DMS 273 treated with DMSO at 0.1 percent for 48 hours (cell line): ENCODE measurements around the gene PPT2.
"Not testable (repeated sequence)": the region's sequence is repeated elsewhere in the genome, so short reads cannot be mapped to it uniquely, and the experiment has no call there.

Experiments used
- DNase-seq: peaks from one replicate; lab custom pipeline; 2025; lab: John Stamatoyannopoulos, UW

PPT2 gene

DNA sequence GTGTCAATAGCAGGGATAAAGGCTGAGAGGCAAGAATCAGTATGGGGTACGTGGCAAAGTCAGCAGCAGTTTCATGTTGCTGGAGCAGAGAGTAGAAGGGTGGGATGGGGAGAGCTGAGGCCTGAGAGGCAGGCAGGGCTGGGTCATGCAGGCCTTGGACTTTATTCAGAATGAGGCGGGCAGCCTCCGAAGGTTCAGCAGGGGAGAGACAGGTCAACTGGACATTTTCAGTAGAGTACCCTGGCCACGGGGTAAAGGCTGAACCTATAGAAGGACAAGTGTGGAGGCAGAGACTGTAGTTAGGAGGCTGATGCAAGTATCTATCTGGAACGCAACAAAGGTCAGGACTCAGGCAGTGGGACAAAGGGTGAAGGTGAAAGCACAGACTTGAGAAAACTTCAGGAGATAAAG, 56.3 kb downstream of the PPT2 start:
- no peak for DNase-seq

DNA sequence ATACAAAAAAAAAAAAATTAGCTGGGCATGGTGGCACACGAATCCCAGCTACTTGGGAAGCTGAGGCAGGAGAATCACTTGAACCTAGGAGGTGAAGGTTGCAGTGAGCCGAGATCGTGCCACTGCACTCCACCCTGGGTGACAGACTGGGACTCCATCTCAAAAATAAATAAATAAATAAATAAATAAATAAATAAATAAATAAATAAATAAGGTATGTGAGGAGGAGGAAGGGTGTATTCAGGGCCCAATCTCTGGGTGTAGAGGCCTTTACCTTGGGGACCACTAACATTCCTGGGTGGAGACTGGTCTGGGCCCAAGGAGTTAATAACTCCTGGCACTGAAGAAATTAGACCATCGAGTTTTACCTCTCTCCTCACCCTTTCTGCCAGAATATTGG, 57.5 kb downstream of the PPT2 start:
- DNase-seq = not testable (repeated sequence)

GRCh38 chr6:32212076-32212760, 58.3 kb downstream of the PPT2 start:
- no peak for DNase-seq
